Measurements from ENCODE around the gene RCN1. TPM values are rescaled to one million over a fixed set of nuclear protein-coding genes. Genes with fewer than 3 reads are reported as not detected.

The RCN1 gene
- total RNA-seq, 4 donors from 2014 or later: 40.0 to 65.1 (median 55.9) TPM

DNA sequence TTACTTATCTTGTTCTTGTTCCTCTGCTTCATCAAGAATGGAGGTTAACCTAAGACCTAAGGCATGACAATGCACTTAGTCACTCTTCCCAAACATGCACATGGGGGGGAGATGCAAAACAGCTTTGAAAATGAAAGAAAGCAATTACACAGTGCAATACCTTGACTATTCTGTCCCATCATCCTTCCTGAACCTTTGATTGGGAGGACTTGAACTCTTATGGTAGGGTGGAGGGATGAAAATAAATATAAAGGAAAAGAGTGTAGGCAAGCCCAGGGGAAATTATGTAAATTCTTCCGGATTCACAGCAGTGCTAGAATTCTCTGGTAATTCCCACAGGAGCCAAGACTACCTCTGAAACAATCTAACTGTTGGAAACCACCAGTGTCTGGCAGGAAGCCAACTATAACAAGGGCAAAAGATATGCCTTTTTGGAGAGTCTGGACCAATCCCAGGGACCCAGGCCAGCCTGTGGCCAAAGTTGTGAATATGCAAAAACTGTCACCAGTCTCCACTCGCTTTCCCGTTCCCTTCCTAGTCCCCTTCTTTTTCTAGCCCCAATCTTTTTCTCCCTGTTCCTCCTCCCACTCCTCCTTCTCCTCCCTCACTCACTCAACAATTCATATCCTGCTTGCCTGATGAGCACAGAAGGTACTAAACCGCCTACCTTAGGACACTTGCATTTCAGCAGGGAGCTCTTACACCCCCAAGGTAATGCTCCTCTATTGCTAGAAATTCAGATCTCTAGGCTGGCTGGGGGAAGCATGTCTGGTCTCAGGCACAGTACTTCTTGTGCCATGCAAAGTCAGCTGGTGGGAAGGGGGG is 2.5 kb upstream of the RCN1 start:
- H3K27ac ChIP-seq: peak overlapping the region in 2 of 4 donors; percentile 20 to 38
- peak; percentile 24 to 41 for DNase-seq (ENCODE audit: low spot score in 2 of 2)

DNA sequence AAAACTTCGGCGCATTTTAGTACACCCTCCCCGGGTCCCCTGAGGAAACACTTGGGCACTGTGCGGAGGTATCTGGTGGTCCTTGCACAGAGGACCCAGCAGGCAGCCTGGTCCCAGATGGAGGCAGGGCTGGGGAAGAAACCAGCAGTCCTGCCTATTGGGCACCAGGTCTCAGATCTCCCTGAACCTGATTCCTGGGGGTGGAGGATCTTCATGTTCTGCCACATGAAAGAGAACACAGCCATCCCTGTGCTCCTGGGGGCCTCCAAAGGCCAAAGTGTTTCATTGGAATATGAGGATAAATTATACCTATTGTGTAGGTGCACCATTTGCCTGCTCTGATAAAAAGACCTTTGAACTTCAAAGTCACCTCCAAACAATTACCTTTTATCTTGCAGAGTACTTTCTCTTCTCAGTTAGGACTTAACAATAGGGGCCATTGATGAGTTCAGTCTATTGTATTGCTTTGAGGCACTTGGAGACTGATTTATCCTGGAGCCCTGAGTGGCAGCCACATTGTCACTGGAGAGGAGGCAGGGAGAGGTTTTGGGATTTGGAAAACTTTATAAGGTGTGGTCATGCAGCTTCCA is 1.8 kb downstream of the RCN1 start:
- H3K4me3 ChIP-seq: peak overlapping the region; percentile 63 to 97 (median 88)
- DNase-seq (ENCODE audit: low spot score in 2 of 2): no peak
- H3K27ac ChIP-seq: peak overlapping the region in 1 of 4 donors; percentile 97
- TF ChIP-seq, protein P1, sequence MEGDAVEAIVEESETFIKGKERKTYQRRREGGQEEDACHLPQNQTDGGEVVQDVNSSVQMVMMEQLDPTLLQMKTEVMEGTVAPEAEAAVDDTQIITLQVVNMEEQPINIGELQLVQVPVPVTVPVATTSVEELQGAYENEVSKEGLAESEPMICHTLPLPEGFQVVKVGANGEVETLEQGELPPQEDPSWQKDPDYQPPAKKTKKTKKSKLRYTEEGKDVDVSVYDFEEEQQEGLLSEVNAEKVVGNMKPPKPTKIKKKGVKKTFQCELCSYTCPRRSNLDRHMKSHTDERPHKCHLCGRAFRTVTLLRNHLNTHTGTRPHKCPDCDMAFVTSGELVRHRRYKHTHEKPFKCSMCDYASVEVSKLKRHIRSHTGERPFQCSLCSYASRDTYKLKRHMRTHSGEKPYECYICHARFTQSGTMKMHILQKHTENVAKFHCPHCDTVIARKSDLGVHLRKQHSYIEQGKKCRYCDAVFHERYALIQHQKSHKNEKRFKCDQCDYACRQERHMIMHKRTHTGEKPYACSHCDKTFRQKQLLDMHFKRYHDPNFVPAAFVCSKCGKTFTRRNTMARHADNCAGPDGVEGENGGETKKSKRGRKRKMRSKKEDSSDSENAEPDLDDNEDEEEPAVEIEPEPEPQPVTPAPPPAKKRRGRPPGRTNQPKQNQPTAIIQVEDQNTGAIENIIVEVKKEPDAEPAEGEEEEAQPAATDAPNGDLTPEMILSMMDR (IDR thresholded peaks at IDR 0.05): no peak
- TF ChIP-seq POLR2A (IDR thresholded peaks at IDR 0.05) (no peak), EP300 (IDR thresholded peaks at IDR 0.05) (no peak)
- no peaks in the 10 kb centered on the region for H3K27me3 ChIP-seq
- peaks cover 0 to 57% (median 13%) of the 10 kb centered on the region in 4 donors for H3K4me1 ChIP-seq
- peaks cover 0 to 6% (median 0%) of the 10 kb centered on the region in 3 donors for H3K36me3 ChIP-seq
- 58 to 69% methylated on average over 4 of the region's 4 CpGs for WGBS, 2 donors
- no peaks in the 10 kb centered on the region for H3K9me3 ChIP-seq

More for the DNA sequence above, 2.5 kb upstream of the RCN1 start:
- Histone ChIP-seq H3K4me1 (peaks cover 0 to 43% (median 13%) of the 10 kb centered on the region in 4 donors), H3K36me3 (no peaks in the 10 kb centered on the region), H3K4me3 (no peak overlapping the region), H3K9me3 (no peaks in the 10 kb centered on the region), H3K27me3 (no peaks in the 10 kb centered on the region)
- TF ChIP-seq POLR2A (IDR thresholded peaks at IDR 0.05) (no peak), EP300 (IDR thresholded peaks at IDR 0.05) (peak in 1 of 2 donors; percentile 9)
- 25 to 34% methylated on average over 4 of the region's 4 CpGs for WGBS, 2 donors

DNA sequence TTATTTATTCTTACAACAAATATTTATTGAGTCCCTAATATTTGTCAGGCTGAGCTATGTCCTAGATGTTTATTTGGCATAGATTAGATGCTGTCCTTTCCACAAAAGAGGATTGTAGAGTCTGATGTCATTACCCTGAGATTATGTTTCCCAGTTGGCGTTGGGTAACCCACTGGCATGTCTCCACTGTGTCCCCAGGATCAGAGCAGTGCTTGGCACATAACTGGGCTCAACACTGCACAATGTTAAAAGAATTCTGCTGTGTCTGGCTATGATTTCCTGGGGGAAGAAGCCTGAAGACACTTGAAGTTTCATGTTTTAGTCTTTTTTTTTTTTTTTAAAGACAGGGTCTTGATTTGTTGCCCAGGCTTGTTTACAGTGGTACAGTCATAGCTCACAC is 4.0 kb downstream of the RCN1 start:
- H3K4me3 ChIP-seq: no peak overlapping the region
- TF ChIP-seq POLR2A (IDR thresholded peaks at IDR 0.05) (no peak), EP300 (IDR thresholded peaks at IDR 0.05) (no peak)
- TF ChIP-seq, protein P1 (IDR thresholded peaks at IDR 0.05): no peak
- peaks cover 0 to 26% (median 0%) of the 10 kb centered on the region in 3 donors for H3K36me3 ChIP-seq
- no peak overlapping the region for H3K27ac ChIP-seq
- no peaks in the 10 kb centered on the region for H3K27me3 ChIP-seq
- DNase-seq (ENCODE audit: low spot score in 2 of 2): no peak
- 43 to 67% methylated on average over 1 of the region's 1 CpG for WGBS, 2 donors
- H3K9me3 ChIP-seq: no peaks in the 10 kb centered on the region
- H3K4me1 ChIP-seq: peaks cover 0 to 39% (median 9%) of the 10 kb centered on the region in 4 donors

DNA sequence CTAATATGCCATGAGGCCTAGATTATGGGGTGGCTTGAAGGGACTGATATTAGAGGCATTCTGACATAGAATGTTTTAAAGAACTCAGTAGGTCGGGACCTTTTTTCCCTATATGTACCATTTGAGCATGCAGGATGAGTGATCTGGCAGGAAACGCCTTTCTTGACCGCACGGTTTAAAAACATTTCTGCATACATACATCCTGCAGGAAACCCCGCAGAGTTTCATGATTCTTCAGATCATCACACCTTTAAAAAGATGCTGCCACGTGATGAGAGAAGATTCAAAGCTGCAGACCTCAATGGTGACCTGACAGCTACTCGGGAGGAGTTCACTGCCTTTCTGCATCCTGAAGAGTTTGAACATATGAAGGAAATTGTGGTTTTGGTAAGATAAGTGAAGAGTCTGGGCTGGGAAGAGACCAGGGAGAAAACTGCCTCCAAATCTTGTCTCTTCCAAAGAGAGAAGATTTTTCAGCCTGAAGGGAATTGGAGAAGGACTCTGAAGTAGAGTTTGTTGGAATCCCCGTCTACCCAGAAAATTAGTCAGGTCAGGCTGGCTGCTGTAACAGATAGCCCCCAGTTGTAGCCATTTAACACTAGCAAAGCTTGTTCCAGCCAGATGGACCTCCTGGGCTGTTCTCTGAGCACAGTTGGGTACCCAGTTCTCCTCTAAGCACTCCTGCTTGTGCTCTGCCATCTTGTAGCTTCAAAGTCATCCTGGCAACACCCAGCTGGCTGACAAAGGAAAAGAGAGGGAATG is 7.4 kb downstream of the RCN1 start:
- Histone ChIP-seq H3K27ac (no peak overlapping the region), H3K36me3 (peaks cover 0 to 60% (median 0%) of the 10 kb centered on the region in 3 donors), H3K9me3 (no peaks in the 10 kb centered on the region), H3K27me3 (no peaks in the 10 kb centered on the region), H3K4me3 (no peak overlapping the region), H3K4me1 (peaks cover 0 to 17% (median under 1%) of the 10 kb centered on the region in 4 donors)
- no peak for DNase-seq (ENCODE audit: low spot score in 2 of 2)
- WGBS, 2 donors: 95 to 96% methylated on average over 8 of the region's 8 CpGs
- TF ChIP-seq, protein P1 (IDR thresholded peaks at IDR 0.05): no peak
- no peak for TF ChIP-seq EP300 (IDR thresholded peaks at IDR 0.05)
- TF ChIP-seq POLR2A (IDR thresholded peaks at IDR 0.05): no peak

DNA sequence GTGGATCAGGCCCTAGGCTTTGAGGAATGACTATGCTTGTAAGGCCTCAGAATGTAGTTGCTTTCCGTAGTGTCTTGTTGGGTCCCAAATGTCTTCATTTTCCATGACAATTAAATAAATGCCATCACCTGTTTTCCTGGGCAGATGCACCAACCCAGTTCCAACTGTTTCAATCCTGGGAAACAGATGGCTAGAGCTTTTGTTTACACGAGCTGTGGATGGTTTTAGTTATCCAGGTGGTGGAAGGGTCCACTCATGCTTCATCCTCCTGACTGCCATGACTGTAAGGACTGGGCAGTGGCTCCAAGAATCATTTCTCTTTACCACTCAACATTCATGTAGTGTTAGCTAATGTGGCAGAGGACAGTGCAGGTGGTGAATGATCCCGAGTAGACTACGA is 8.6 kb downstream of the RCN1 start:
- WGBS, 2 donors: 88 to 91% methylated on average over 4 of the region's 4 CpGs
- H3K4me1 ChIP-seq: peaks cover 0 to 5% (median 0%) of the 10 kb centered on the region in 4 donors
- H3K27me3 ChIP-seq: no peaks in the 10 kb centered on the region
- DNase-seq (ENCODE audit: low spot score in 2 of 2): no peak
- TF ChIP-seq EP300 (IDR thresholded peaks at IDR 0.05) (no peak), POLR2A (IDR thresholded peaks at IDR 0.05) (no peak)
- TF ChIP-seq, protein P1 (IDR thresholded peaks at IDR 0.05): no peak
- H3K27ac ChIP-seq: no peak overlapping the region
- H3K4me3 ChIP-seq: no peak overlapping the region
- no peaks in the 10 kb centered on the region for H3K9me3 ChIP-seq
- peaks cover 0 to 69% (median 0%) of the 10 kb centered on the region in 3 donors for H3K36me3 ChIP-seq

All from tibial nerve (tissue), 4 donors.